Superior temporal gyrus (tissue), 1 donor: Measurements from ENCODE around the gene PFKFB3.

Source experiments
- DNase-seq: peaks from one replicate; pipeline ENCODE4 v3.0.0-alpha.2; 2016; ENCODE audit errors: extremely low spot score

PFKFB3 gene

GRCh38 chr10:6220418-6221191 is 17.9 kb downstream of the PFKFB3 start:
- DNase-seq, result no peak

- no peak for DNase-seq
Observed at GRCh38 chr10:6221192-6221940, 18.6 kb downstream of the PFKFB3 start.

GRCh38 chr10:6221971-6222751 is 19.4 kb downstream of the PFKFB3 start:
- no peak for DNase-seq

GRCh38 chr10:6222755-6223154 is 20.0 kb downstream of the PFKFB3 start:
- no peak for DNase-seq

- no peak for DNase-seq
Observed at GRCh38 chr10:6223981-6224380, 21.2 kb downstream of the PFKFB3 start.

- no peak for DNase-seq
Observed at GRCh38 chr10:6224781-6225180, 22.0 kb downstream of the PFKFB3 start.

GRCh38 chr10:6225263-6225814 is 22.6 kb downstream of the PFKFB3 start:
- DNase-seq, result no peak

GRCh38 chr10:6226216-6226615 is 23.5 kb downstream of the PFKFB3 start:
- DNase-seq, result no peak

- DNase-seq, result no peak
Observed at GRCh38 chr10:6227346-6227745, 24.6 kb downstream of the PFKFB3 start.

- no peak for DNase-seq
Observed at GRCh38 chr10:6228010-6228511, 25.3 kb downstream of the PFKFB3 start.

GRCh38 chr10:6228647-6229046 is 25.9 kb downstream of the PFKFB3 start:
- DNase-seq, result no peak

- no peak for DNase-seq
Observed at GRCh38 chr10:6229290-6229689, 26.6 kb downstream of the PFKFB3 start.

- DNase-seq, result no peak
Observed at GRCh38 chr10:6229746-6230145, 27.0 kb downstream of the PFKFB3 start.

GRCh38 chr10:6230315-6230714 is 27.6 kb downstream of the PFKFB3 start:
- DNase-seq, result no peak

- DNase-seq, result no peak
Observed at GRCh38 chr10:6231146-6231545, 28.4 kb downstream of the PFKFB3 start.

- no peak for DNase-seq
Observed at GRCh38 chr10:6231730-6232129, 29.0 kb downstream of the PFKFB3 start.

GRCh38 chr10:6232225-6232807 is 29.6 kb downstream of the PFKFB3 start:
- no peak for DNase-seq

GRCh38 chr10:6232846-6233724 is 30.4 kb downstream of the PFKFB3 start:
- DNase-seq, result no peak

- DNase-seq, result no peak
Observed at GRCh38 chr10:6233725-6234277, 31.1 kb downstream of the PFKFB3 start.

- DNase-seq, result no peak
Observed at GRCh38 chr10:6234371-6234770, 31.6 kb downstream of the PFKFB3 start.
